GM21717 (cell line): ENCODE results near the gene FOXF1.

Experiments used
- ATAC-seq: cut with Tn5 transposase; IDR thresholded peaks from one replicate; pipeline ENCODE4 v1.9.1; 2021; ENCODE audit warnings: mild to moderate bottlenecking, moderate library complexity; ENCODE audit not compliant: unreplicated experiment

FOXF1 gene

DNA sequence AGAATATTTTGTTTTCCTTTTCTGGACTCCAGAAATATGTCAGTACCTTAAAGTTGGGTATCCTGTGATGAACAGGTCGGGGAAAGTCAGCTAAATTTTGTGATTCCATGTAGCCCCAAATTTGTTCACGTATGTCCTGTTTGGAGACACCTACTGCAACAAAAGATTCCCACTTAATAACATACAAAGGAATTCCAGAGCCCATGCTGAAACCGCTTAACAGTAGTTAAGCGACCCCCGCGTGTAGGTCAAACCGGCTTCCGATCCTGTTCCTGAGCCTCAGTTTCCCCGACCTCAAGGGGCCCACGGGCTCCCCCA lies 44.2 kb downstream of the FOXF1 start:
- ATAC-seq, result no peak

DNA sequence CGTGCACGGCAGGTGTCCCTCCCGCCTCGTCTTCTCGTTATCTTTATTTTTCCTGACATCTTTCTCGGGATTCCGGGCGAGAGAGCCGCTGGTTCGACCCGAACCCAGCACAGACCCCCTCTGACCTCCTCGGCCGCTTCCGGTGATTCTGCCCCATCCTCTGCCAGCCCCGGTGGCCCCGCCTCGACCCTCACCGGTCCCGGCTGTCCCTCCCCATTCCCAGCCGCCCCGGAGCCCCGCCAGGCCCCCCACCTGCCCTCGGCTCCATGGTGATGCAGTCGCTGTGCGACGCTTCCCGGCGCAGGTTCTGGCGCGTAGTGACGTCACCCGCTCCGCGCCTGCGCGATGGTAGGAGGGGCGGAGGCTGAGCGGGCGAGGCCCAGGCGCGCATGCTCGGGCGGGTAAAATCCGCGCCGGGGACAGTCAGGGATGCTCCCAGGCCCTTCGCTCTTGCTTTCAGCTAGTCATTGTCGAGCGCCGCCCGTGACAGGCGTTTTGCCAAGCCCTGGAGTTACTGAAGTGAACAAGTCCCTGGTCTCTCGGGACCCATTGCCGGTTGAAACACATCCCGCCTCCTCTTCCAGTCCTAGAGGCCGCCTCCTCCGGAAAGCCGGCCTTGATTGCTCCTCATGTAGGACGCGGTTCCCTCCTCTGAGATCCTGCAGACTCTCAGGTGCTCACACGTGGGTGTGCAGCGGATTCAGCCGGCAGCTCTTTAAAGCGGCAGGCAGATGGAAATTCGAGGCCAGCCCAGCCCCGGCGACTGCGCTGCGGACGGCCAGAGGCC lies 44.8 kb downstream of the FOXF1 start, which contains the start of gene MTHFSD:
TSS of gene MTHFSD (minus strand) at position 319 of the 787 bp plus-strand sequence. CDS start at position 268, 51 bp downstream.
- ATAC-seq, result peak; percentile 79

DNA sequence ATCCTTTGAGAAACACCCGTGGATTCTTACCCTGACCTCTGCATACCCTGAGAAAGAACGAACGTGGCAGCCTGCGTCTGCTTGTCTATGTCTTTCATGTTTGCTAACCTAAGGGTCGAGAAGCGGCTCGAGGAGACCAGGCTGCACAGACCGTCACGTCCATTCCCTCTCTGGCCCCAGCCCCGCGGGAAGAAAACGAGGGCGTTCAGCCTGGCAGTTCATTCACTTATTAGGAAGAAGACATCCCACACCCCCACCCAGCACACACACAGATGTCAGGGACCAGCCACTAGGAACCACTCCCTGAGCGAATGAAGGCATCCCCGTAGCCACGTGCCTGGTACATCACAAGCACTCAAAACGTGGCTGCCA lies 45.4 kb downstream of the FOXF1 start:
- ATAC-seq, result no peak

DNA sequence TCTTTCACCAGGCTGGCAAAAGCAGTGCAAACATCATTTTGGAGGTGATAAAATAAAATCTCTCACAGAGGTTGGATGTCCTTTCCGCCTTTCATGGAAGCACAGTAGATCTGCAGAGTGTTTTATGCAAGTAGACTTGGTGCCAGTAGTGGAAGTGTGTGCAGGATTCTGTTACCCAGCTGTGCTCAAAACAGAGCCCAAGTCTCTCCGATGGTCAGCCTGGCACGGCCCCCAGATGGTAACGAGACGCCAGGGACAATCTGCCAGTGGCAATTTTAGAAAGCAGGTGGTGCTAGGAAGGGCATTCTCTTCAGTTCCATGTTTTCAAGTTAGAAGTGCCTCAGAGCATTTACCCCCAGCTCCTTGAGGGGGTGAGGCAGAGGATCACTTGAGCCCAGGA lies 46.2 kb downstream of the FOXF1 start:
- ATAC-seq, result no peak

DNA sequence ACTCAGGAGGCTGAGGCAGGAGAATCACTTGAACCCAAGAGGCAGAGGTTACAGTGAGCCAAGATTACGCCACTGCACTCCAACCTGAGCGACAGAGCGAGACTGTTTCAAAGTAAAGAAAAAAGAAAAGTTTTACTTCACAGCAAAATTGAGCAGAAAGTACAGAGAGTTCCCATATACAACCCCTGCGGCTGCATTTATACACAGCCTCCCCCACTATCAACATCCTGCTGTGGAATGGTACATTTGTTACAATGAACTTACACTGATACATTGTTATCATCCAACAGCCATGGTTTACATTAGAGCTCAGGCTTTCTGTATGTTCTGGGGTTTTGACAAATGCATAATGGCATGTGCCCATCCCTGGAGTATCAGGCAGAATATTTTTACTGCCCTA lies 47.3 kb downstream of the FOXF1 start:
- ATAC-seq, result no peak

DNA sequence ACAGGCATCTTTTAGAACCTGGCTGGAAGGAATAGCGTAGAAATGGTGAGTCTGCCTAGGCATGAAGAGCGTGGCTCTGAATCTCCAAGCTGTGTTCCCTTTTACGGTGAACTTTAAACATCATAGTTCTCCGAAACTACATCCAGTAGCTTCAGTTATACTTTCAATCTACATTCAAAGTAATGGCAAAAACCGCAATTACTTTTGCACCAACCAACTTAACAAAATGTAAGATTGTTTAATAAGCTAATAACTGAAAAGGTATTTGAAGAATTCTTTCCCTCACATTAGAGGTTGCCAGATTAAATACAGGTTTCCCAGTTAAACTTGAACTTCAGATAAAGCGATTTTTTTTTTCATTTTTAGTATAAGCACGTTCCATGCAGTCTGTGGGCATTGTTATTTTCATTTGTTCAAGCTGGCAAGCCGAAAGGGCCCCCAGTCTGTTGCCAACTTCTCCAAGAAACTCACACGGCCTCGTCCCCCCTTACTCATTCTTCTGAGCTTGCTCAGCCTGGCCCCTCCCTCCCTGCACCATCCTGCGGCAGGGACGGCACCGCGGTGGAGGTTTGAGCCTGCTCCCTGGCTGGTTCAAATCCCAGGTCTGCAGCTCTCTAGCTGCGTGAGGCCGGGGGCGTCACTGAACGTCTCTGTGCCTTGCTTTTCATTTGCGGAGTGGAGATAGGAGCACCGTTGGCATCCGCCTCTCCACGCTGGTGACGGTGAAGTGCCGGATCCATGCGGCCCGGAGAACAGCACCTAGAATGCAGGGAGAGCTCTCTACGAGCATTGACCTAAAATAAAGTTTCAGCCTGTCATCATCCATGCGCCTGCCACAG lies 48.2 kb downstream of the FOXF1 start:
- ATAC-seq, result no peak

DNA sequence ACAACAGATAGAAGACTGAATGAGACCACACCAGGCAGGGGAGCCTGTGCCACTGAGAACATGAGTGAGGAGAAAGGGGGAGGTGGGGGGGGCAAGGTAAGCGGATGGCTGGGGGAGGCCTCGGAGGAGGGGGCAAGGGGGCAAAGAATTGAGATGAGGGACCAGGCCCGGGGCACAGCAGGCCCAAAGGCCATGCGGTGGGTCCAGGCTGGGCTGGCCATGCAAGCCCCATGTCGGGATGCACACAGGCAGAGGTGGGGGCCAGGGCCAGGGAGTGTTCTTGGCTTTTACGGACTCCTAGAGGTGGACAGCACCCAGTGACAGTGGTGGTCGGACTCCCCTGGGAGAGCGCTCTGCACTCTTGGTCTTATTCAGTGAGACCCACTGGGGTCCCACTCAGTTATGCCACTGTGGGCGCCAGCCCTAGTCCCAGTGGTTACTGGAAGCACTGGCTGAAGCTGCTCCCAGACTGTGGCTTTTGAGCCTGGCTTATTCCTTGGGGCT lies 49.5 kb downstream of the FOXF1 start:
- no peak for ATAC-seq

DNA sequence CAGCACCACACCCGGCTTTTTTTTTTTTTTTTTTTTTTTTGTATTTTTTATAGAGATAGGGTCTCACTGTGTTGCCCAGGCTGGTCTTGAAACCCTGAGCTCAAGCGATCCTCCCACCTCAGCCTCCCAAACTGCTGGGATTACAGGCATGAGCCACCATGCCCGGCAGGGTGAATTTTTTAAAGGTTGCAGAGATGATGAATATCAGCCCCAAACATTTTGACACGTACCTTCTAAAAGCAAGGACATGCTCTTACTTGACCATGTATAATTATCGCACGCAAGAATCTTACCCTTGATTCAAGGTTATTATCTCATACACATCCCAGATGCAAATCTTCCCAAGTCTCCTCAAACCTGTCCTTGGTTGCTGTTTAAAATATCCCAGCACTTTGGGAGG lies 52.0 kb downstream of the FOXF1 start:
- ATAC-seq, result no peak

DNA sequence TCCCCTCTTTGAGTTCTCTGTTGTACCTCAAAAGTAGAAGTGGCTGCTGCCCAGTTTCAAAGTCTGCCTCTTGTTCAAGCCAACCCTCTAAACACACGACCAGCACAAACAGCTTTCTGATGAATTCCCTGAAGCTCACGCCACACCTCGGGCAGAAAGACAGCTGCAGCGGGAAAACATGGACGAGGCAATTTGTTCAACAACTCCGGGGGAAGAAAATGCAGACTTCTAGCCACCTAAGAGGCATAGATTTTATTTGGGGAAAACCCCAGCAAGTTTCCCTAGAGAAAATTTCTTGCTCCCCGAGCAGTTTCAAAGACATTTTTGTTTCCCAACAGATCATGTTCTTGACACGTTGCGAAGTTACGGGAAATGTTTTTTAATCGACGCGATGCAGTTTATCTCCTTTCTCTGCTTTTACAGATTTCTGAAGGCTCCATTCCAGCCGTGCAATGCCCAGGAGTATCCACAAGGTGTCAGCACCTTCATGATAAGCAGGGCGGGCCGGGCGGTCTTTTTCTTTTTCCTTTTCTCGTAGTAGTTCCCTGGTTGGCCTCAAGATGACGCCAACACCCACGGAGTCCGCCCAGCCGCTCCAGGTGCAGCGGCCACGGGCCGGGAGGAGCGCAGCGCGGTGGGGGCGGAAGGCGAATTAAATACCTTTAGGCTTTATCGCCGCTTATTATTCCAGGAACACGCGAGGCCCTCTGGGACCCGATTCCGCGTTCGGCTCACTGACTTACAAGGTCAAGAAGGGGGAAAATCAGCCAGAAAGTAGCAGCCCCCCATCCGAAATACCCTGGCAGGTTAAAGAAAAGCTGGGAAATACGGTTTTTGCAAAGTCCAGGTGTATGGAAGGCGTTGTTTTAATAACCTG lies 53.4 kb downstream of the FOXF1 start:
- ATAC-seq, result peak; percentile 66
